GM12891 (cell line): ENCODE results near the gene MELTF.

Experiments used
- PAX5 ChIP-seq: IDR thresholded peaks from 2 replicates; pipeline ENCODE4 v1.6.1; 2011; ENCODE audit warnings: low read length, moderate library complexity, mild to moderate bottlenecking; ENCODE audit not compliant: insufficient read depth, severe bottlenecking
- POLR2A ChIP-seq: IDR thresholded peaks from 2 replicates; pipeline ENCODE4 v1.6.1; 2011; ENCODE audit warnings: low read depth, low read length, control low read depth
- POLR2AphosphoS5 ChIP-seq: IDR thresholded peaks from 2 replicates; pipeline ENCODE4 v1.6.1; 2011; ENCODE audit warnings: low read depth, low read length, control low read depth
- SPI1 ChIP-seq: IDR thresholded peaks from 2 replicates; pipeline ENCODE4 v1.6.1; 2011; ENCODE audit warnings: low read depth, low read length, control low read depth
- TAF1 ChIP-seq: IDR thresholded peaks from 2 replicates; pipeline ENCODE4 v1.6.1; 2011; ENCODE audit warnings: low read depth, low read length, control low read depth

DNA sequence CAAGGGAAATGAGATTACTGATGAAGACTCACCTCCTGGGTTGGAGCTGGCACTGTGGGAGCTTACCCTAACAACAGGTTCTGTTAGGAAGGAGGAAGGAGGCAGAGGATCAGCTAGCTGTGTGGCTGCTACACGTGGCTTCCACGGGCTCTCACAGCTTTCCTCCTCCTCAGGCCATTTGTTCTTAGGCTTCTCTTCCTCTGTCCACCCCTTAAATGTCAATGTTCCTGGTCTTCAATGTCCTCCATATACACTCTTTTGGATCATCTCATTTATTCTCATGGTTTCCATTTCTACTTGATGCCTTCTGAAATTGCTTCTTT lies 66.0 kb downstream of the MELTF start:
- no peak for TF ChIP-seq TAF1
- no peak for TF ChIP-seq POLR2A
- no peak for TF ChIP-seq SPI1
- no peak for TF ChIP-seq POLR2AphosphoS5
- TF ChIP-seq PAX5, result no peak
